Measurements from ENCODE around the gene GPR39. TPM values are rescaled to one million over a fixed set of nuclear protein-coding genes. Genes with fewer than 3 reads are reported as not detected.

Gene GPR39
- polyA plus RNA-seq, 1 donor from 2014 or later = 1.1 TPM

GRCh38 chr2:132615329-132616085, 198.9 kb downstream of the GPR39 start:
- Histone ChIP-seq H3K9me3 (ENCODE audit: low read length) (no peaks in the 10 kb centered on the region), H3K9me2 (ENCODE audit: insufficient read depth, low read length) (no peaks in the 10 kb centered on the region), H4K20me1 (ENCODE audit: insufficient read depth) (no peaks in the 10 kb centered on the region), H3F3A (ENCODE audit: insufficient read depth, low read length, poor library complexity, severe bottlenecking) (no peaks in the 10 kb centered on the region), H3K27me3 (ENCODE audit: insufficient read depth, low read depth, low read length) (no peaks in the 10 kb centered on the region), H3K4me2 (ENCODE audit: low read length) (no peak overlapping the region), H3K27ac (ENCODE audit: low read length) (no peak overlapping the region), H3K36me3 (ENCODE audit: insufficient read depth, low read length) (no peaks in the 10 kb centered on the region), H3K79me2 (replicated peaks; ENCODE audit: insufficient read depth, low read length) (no peaks in the 10 kb centered on the region), H3K4me3 (ENCODE audit: low read length) (no peak overlapping the region), H3K9ac (ENCODE audit: low read length) (no peak overlapping the region), H2AFZ (ENCODE audit: low read depth, low read length) (no peak overlapping the region)
- TF ChIP-seq CTCF (IDR thresholded peaks at IDR 0.05; ENCODE audit: poor library complexity, severe bottlenecking) (no peak), POLR2AphosphoS5 (IDR thresholded peaks at IDR 0.05) (no peak), MXI1 (conservative IDR thresholded peaks at IDR 0.05; ENCODE audit: poor library complexity, severe bottlenecking) (no peak), EZH2 (IDR thresholded peaks at IDR 0.05; ENCODE audit: borderline replicate concordance, insufficient read depth, low read length, poor library complexity, severe bottlenecking) (no peak), TAF1 (IDR thresholded peaks at IDR 0.05; ENCODE audit: low read depth) (no peak), REST (IDR thresholded peaks at IDR 0.05; ENCODE audit: borderline replicate concordance) (no peak), RAD21 (conservative IDR thresholded peaks at IDR 0.05) (no peak), SMC3 (conservative IDR thresholded peaks at IDR 0.05; ENCODE audit: poor library complexity) (no peak), EP300 (conservative IDR thresholded peaks at IDR 0.05; ENCODE audit: poor library complexity, severe bottlenecking) (no peak)

GRCh38 chr2:132617989-132618388, 201.4 kb downstream of the GPR39 start:
- H3K9ac ChIP-seq (ENCODE audit: low read length) = no peak overlapping the region
- no peak overlapping the region for H3K4me2 ChIP-seq (ENCODE audit: low read length)
- no peaks in the 10 kb centered on the region for H3K79me2 ChIP-seq (replicated peaks; ENCODE audit: insufficient read depth, low read length)
- no peaks in the 10 kb centered on the region for H3K9me2 ChIP-seq (ENCODE audit: insufficient read depth, low read length)
- no peaks in the 10 kb centered on the region for H3K9me3 ChIP-seq (ENCODE audit: low read length)
- no peaks in the 10 kb centered on the region for H3K27me3 ChIP-seq (ENCODE audit: insufficient read depth, low read depth, low read length)
- no peak overlapping the region for H2AFZ ChIP-seq (ENCODE audit: low read depth, low read length)
- no peak overlapping the region for H3K27ac ChIP-seq (ENCODE audit: low read length)
- TF ChIP-seq CTCF (IDR thresholded peaks at IDR 0.05; ENCODE audit: poor library complexity, severe bottlenecking) (no peak), TAF1 (IDR thresholded peaks at IDR 0.05; ENCODE audit: low read depth) (no peak), SMC3 (conservative IDR thresholded peaks at IDR 0.05; ENCODE audit: poor library complexity) (no peak), POLR2AphosphoS5 (IDR thresholded peaks at IDR 0.05) (no peak), MXI1 (conservative IDR thresholded peaks at IDR 0.05; ENCODE audit: poor library complexity, severe bottlenecking) (no peak), EP300 (conservative IDR thresholded peaks at IDR 0.05; ENCODE audit: poor library complexity, severe bottlenecking) (no peak), REST (IDR thresholded peaks at IDR 0.05; ENCODE audit: borderline replicate concordance) (no peak), EZH2 (IDR thresholded peaks at IDR 0.05; ENCODE audit: borderline replicate concordance, insufficient read depth, low read length, poor library complexity, severe bottlenecking) (no peak), RAD21 (conservative IDR thresholded peaks at IDR 0.05) (no peak)
- H3K36me3 ChIP-seq (ENCODE audit: insufficient read depth, low read length) = no peaks in the 10 kb centered on the region
- H3F3A ChIP-seq (ENCODE audit: insufficient read depth, low read length, poor library complexity, severe bottlenecking) = no peaks in the 10 kb centered on the region
- H4K20me1 ChIP-seq (ENCODE audit: insufficient read depth) = no peaks in the 10 kb centered on the region
- H3K4me3 ChIP-seq (ENCODE audit: low read length) = no peak overlapping the region
